GM19238 (cell line): Measurements from ENCODE around the gene ANKRD44.
"Not testable (repeated sequence)": the region's sequence is repeated elsewhere in the genome, so short reads cannot be mapped to it uniquely, and the experiment has no call there.

Experiments
- DNase-seq: peaks from one replicate; pipeline ENCODE4 v3.0.0; 2011; ENCODE audit warnings: low spot score; ENCODE audit not compliant: insufficient read length

Gene ANKRD44

DNA sequence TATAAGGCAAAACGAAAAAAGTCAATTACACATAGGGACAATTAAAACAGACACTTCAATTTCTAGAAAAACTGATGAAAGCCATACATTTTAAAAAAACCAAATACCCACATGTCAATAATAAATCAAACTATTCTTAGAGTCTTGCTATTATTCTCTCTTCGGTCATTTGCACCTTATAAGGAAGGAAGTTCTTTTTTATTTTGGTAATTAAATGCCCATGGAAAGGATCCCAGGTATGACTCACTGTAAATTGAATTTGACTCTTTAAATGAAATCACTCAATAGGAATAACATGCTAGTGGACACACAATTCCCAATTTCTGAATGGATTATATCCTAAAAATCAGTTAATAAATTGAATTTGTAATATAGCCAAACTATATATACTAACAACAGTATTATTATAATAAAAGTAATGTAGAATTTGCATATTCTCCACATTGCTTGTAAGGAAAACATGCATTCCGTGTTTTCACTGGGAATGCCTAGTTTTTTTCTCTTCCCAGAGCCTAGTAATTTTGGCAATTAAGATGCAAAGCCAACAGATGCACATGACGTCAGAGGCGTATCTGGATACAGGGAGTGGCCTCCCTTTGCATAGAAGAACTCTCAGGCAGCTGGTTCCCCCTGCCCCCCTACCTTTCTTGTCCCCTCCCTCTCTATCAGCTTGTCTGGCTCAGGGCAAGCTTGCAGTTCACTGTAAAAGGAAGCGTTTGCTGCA is 230.6 kb downstream of the ANKRD44 start:
- DNase-seq = no peak

GRCh38 chr2:197079414-197079813 is 231.2 kb downstream of the ANKRD44 start:
- DNase-seq = no peak

- no peak for DNase-seq
Measured at GRCh38 chr2:197078535-197078934, 232.0 kb downstream of the ANKRD44 start.

DNA sequence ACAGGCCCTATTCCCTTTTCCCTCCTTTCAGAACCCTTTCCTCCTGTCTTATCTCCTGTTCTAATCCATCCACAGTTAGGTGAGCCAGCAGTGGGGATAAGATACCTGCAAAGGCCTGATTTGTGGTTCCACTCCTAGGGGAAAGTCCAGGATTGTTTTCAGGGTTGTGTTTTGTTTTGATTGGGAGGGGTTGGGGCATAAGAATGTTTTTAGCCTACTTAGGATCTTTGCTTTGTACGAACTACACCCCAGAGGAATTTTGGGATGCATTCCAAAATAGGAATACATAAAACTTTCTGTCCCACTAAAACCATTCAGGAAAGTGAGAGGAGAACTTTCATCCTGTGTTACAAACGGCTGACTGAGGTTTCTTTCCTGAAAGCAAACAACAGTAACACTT is 233.2 kb downstream of the ANKRD44 start:
- DNase-seq = no peak

DNA sequence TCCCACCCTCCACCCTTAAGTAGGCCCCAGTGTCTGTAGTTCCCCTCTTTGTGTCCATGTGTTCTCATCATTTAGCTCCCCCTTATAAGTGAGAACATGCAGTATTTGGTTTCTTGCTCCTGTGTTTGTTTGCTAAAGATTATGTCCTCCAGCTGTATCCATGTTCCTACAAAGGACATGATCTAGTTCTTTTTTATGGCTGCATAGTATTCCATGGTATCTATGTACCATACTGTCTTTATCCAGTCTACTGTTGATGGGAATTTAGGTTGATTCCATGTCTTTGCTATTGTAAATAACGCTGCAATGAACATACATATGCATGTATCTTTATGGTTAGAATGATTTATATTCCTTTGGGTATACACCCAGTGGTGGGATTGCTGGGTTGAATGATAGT is 233.9 kb downstream of the ANKRD44 start:
- DNase-seq = no peak

GRCh38 chr2:197075754-197076337 is 234.7 kb downstream of the ANKRD44 start:
- DNase-seq = no peak

DNA sequence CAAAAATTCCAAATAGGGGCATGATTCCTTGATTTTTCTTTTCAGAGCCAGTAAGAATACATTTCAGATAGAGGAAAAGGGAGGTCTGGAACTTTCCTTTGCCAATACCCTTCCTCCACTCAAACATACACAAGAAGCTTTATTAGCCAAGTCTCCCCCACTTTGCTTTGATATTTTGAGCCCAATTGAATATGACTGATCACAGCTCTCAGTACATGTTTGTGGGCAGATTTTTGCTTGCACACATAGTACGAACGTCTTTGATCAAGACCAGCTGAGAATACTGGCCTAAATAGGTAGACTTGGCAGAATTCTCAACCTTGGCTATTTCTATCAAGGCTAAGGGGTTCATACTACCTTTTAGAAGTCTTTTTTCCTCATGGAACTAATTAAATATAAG is 235.3 kb downstream of the ANKRD44 start:
- no peak for DNase-seq

- no peak for DNase-seq
Measured at GRCh38 chr2:197073701-197074433, 236.7 kb downstream of the ANKRD44 start.

- DNase-seq = no peak
Measured at GRCh38 chr2:197073270-197073669, 237.3 kb downstream of the ANKRD44 start.

DNA sequence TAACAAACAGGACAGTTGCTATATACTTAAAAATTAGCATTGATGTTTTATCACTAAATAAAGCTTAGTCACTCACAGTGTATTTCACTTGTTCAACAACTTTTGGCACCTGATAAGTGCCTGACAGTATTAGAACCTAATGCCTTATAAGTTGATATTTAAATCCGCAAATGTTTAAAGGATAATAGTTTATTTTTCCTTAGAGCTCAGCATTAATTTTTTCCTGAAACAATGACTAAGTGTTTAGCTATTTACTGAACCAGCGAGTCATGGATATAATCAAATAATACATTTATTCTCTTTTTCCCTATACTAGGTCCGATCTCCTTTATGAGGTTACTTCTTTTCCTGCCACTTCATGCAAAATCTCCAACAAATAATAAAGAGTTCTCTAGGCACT is 238.0 kb downstream of the ANKRD44 start:
- DNase-seq = no peak

DNA sequence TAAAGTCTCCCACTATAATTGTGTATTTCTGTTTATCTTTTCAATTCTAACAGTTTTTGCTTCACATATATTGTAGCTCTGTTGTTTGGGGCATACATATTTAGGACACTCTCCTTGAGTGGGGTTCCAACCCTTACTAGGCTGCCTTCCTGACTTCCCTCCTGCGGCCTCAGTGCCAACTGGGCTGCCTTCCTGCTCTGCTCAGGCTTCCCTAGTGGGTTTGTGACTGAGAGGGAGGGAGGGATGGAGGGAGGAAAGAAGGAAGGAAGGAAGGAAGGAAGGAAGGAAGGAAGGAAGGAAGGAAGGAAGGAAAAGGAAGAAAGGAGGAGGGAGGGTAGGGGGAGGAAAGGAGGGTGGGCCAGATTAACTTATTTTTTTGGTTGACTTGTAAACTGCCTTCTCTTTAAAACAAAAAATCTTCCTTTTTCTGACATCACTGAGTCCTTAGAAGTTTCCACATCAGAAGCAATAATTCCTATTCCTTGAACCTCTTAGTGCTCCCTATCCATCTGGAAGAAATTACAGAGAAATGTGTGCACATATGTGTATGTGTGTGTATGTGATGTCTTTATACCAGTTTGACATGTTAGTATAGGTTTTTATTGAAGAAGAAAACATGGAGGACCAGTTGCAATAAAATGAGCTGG is 238.7 kb downstream of the ANKRD44 start:
- no peak for DNase-seq

DNA sequence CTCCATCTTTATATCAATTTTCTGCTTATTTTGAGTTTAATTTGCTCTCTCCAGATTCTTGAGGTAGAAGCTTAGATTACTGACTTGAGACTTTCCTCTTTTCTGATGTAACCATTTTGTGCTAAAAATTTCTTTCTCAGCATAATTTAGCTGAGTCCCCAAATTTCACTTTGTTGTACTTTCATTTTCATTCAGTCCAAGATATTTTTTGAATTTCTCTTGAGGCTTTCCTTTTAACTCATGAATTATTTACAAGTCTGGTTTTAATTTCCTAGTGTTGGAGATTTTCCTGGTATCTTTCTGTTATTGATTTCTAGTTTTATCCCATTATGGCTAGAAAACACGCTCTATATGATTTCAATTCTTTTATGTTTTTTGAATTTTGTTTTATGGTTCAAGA is 239.4 kb downstream of the ANKRD44 start:
- no peak for DNase-seq

DNA sequence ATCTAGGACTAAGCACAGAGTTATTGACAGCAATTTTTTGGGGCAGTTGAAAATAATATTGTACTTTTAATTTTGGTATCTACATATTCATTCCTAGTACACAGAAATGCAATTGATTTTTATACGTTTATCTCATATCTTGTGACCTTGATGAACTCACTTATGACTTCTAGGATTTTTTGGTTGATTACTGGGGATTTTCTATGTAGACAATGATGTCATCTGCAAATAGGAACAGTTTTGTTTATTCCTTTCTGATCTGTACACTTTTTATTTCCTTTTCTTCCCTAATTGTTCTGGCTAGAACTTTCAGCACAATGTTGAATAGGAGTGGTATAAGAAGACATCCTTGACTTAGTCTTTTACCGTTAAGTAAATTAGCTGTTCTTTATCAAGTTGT is 240.6 kb downstream of the ANKRD44 start:
- no peak for DNase-seq

DNA sequence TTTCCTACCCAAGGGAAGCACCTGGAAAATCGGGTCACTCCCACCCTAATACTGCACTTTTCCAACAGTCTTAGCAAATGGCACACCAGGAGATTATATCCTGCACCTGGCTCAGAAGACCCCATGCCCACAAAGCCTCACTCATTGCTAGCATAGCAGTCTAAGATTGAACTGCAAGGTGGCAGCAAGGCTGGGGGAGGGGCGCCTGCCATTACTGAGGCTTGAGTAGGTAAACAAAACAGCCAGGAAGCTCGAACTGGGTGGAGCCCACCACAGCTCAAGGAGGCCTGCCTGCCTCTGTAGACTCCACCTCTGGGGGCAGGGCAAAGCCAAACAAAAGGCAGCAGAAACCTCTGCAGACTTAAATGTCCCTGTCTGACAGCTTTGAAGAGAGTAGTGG is 248.0 kb downstream of the ANKRD44 start:
- DNase-seq = not testable (repeated sequence)

DNA sequence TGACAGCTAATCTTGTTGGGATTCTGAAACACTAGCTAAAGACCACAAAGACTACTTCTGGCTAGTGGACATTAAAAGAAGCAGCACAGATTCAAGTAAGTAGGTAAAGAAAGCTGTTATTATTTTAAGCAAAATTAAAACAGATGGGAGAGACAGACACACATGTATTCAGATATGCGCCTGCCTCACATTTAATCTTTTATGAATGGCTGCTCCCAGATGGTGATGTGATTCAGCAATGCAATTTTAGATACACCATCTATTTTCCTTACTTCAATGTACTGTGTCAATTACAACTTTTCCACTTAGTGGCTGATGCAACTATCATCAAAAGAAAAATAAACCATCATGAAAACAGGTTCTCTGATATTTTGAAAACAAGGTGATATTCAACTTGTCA is 251.1 kb downstream of the ANKRD44 start:
- no peak for DNase-seq

DNA sequence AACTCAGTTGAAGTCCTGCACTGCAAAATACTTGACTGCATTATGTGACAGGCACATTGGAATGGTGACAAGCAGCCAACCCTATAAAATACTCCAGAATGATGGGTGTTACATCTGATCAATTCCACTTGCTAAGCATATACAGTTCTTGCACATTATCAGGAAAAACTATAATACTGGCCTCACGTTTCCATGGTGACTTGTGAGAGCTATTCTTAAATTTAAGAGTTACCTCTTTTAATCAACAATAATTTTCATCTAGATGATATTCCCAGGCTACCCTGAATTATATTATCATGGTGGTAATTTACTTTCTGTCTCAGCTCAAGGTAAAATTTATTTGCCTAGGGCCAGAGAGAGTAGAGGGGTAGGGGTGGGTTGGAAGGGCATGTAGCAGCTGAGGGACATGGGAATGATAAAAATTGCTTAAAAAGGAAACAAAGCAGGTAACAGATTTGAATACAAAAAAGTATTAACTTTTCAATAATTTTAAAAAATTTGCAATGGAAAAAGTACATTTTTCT is 251.7 kb downstream of the ANKRD44 start:
- DNase-seq = no peak

- DNase-seq = no peak
Measured at GRCh38 chr2:197057959-197058358, 252.6 kb downstream of the ANKRD44 start.

DNA sequence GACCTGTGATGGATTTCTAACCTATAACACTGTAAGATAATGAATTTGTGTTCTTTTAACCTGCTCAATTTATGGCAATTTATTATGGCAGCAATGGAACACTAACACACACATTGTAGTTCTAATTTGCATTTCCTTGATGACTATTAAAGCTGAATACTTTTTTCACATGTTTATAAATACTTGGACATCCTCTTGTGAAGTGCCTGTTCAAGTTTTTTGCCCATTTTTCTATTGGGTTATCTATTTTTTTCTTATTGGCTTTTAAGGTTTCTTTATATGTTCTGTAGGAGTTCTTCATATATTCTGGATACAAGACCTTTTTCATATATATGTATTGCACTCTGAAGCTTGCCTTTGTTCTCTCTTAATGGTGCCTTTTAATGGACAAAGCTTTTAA is 255.5 kb downstream of the ANKRD44 start:
- DNase-seq = no peak

GRCh38 chr2:197054437-197054836 is 256.1 kb downstream of the ANKRD44 start:
- DNase-seq = no peak

DNA sequence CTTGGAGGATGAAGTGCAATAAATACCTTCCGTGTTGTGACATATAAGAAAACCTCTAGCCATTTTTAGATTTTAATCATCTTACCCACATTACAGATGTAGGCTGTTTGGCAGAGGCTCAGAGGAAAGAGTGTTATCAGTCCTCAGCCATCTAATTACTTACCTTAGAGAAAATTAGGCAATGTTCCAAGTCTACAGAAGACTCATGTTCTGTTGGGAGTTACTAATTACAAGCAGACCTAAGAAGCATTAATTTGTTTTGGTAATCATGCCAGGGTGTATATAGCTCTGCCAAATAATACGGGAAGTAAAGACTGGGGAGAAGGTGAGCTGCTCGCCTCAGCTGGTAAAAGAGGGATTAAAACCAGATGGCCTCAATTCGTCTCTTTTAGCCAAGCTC is 258.2 kb downstream of the ANKRD44 start:
- DNase-seq = no peak

- DNase-seq = no peak
Measured at GRCh38 chr2:197045115-197045514, 265.5 kb downstream of the ANKRD44 start.

DNA sequence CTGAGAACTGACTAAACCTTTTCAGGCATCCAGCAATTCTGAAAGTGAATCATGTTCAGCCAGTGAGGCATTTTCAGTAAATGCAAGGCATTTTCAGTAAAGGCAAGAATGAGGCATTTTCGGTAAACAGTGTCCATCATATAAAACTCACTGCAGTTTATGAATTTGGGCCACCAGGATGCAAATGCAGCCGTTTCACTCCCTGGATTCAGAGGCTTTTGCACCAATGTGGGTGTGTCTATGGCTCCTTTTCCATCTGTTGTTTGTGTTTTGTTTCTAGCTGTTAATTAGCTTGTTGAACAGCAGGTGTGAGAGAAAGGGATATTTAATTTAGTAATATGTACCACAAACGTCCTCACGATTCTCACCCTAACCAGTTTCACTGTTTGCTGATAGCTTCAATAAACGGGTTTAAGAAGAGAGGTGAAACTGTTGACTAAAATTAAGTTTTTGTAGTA is 267.8 kb downstream of the ANKRD44 start:
- no peak for DNase-seq
